Esophagus muscularis mucosa (tissue), 4 donors: ENCODE data around the gene TRIM33. TPM values are rescaled to one million over a fixed set of nuclear protein-coding genes. Genes with fewer than 3 reads are reported as not detected.

ENCODE experiments used
- DNase-seq: peaks from one replicate; pipeline ENCODE4 v3.0.0-alpha.2; 2017; ENCODE audit errors: extremely low spot score
- H3K27ac ChIP-seq, 4 donors: fragments of 200-600 bp; sonication (generic); replicated peaks in 1 of 4; 1 replicate in 3 of 4; 2 replicates in 1 of 4; pipeline ENCODE4 v1.5.1; 2016 to 2019; ENCODE audit warnings: mild to moderate bottlenecking in 1 of 4
- H3K27me3 ChIP-seq, 4 donors: fragments of 200-600 bp; sonication (generic); one replicate each; pipeline versions ENCODE4 v1.5.1 to v1.6.0; 2016 to 2019
- H3K36me3 ChIP-seq, 4 donors: fragments of 200-600 bp; sonication (generic); one replicate each; pipeline ENCODE4 v1.5.1; 2016 to 2019
- H3K4me1 ChIP-seq, 4 donors: fragments of 200-600 bp; sonication (generic); one replicate each; pipeline ENCODE4 v1.5.1; 2016 to 2019
- H3K4me3 ChIP-seq, 4 donors: fragments of 200-600 bp; sonication (generic); 1 replicate in 2 of 4; 2 replicates in 2 of 4; pipeline ENCODE4 v1.5.1; 2016 to 2019; ENCODE audit warnings: mild to moderate bottlenecking in 4 of 4, moderate library complexity in 1 of 4
- H3K9me3 ChIP-seq, 4 donors: fragments of 200-600 bp; sonication (generic); 1 replicate in 3 of 4; 2 replicates in 1 of 4; pipeline ENCODE4 v1.5.1; 2016 to 2019
- CTCF ChIP-seq, 3 experiments: fragments of 200-600 bp in 2 of 3; fragments of 450-650 bp in 1 of 3; sonication (generic) in 2 of 3; IDR thresholded peaks; one replicate each; pipeline ENCODE4 v1.5.1; 2017 to 2019; ENCODE audit warnings: antibody characterized with exemption in 3 of 3, mild to moderate bottlenecking in 2 of 3, moderate library complexity in 1 of 3
- EP300 ChIP-seq: sonication (generic); formaldehyde crosslinking; IDR thresholded peaks from one replicate; pipeline ENCODE4 v1.6.1; 2017; ENCODE audit warnings: antibody characterized with exemption
- POLR2A ChIP-seq: fragments of 450-650 bp; IDR thresholded peaks from one replicate; pipeline ENCODE4 v1.6.1; 2017; ENCODE audit warnings: antibody characterized with exemption, moderate library complexity, mild to moderate bottlenecking, low read depth
- POLR2AphosphoS5 ChIP-seq, 2 donors: sonication (generic); formaldehyde crosslinking; IDR thresholded peaks; one replicate each; pipeline ENCODE4 v1.6.1; 2017; ENCODE audit warnings: antibody characterized with exemption in 2 of 2
- WGBS: methylation state at CpG from one replicate; pipeline ENCODE4 v1.1.5; 2018; 5-methylcytosine and 5-hydroxymethylcytosine counted together
- intact Hi-C: fragments of 100-400 bp; cut with DNase I; formaldehyde crosslinking; loops from one replicate; pipeline ENCODE4 v1.15.1; 2023
- total RNA-seq, 4 donors: library from RNA; depleted of rRNA; stranded (reverse); fragments of >200 nt; gene quantifications; one replicate each; pipeline versions ENCODE4 v1.1.0 to v1.2.1, GENCODE V29; 2016

The TRIM33 gene
- total RNA-seq, 4 donors from 2014 or later = 28.0 to 36.6 (median 29.5) TPM

- peaks cover 23 to 35% (median 29%) of the 10 kb centered on the region in 4 donors for H3K4me1 ChIP-seq
- TF ChIP-seq CTCF (IDR thresholded peaks at IDR 0.05) (no peak), POLR2A (no peak), EP300 (no peak), POLR2AphosphoS5 (IDR thresholded peaks at IDR 0.05) (no peak)
- intact Hi-C loops = loop anchor here (5.0 to 10.0 kb wide), 3 partner anchors 55 to 235 kb away; partner anchors contain the start of genes BCAS2 and TRIM33
- peak; percentile 91 for DNase-seq
- no peaks in the 10 kb centered on the region for H3K36me3 ChIP-seq
- no peak overlapping the region for H3K27ac ChIP-seq
- H3K27me3 ChIP-seq = no peaks in the 10 kb centered on the region
- H3K4me3 ChIP-seq = no peak overlapping the region
- no peaks in the 10 kb centered on the region for H3K9me3 ChIP-seq
- 82% methylated on average over 14 of the region's 14 CpGs for WGBS
Measured at GRCh38 chr1:114349891-114350605, 161.0 kb downstream of the TRIM33 start.

GRCh38 chr1:114347431-114348209 is 163.4 kb downstream of the TRIM33 start:
- H3K27me3 ChIP-seq = no peaks in the 10 kb centered on the region
- no peaks in the 10 kb centered on the region for H3K36me3 ChIP-seq
- intact Hi-C loops = loop anchor here (2.0 to 10.0 kb wide), 3 partner anchors 81 to 237 kb away; partner anchors contain the start of genes BCAS2 and TRIM33
- peak; percentile 70 for DNase-seq
- H3K9me3 ChIP-seq = no peaks in the 10 kb centered on the region
- H3K4me3 ChIP-seq = no peak overlapping the region
- peaks cover 11 to 16% (median 14%) of the 10 kb centered on the region in 4 donors for H3K4me1 ChIP-seq
- no peak for TF ChIP-seq CTCF (IDR thresholded peaks at IDR 0.05)
- TF ChIP-seq POLR2A = no peak
- TF ChIP-seq POLR2AphosphoS5 (IDR thresholded peaks at IDR 0.05) = no peak
- no peak for TF ChIP-seq EP300
- 74% methylated on average over 4 of the region's 9 CpGs for WGBS
- no peak overlapping the region for H3K27ac ChIP-seq

- intact Hi-C loops = loop anchor here (2.0 to 10.0 kb wide), 3 partner anchors 82 to 238 kb away; partner anchors contain the start of genes BCAS2 and TRIM33
- Histone ChIP-seq H3K27ac (peak overlapping the region; percentile 79 to 88 (median 80)), H3K36me3 (no peaks in the 10 kb centered on the region), H3K9me3 (no peaks in the 10 kb centered on the region), H3K4me3 (peak overlapping the region; percentile 57 to 61 (median 59)), H3K27me3 (no peaks in the 10 kb centered on the region), H3K4me1 (peaks cover 11 to 13% (median 13%) of the 10 kb centered on the region in 4 donors)
- 14% methylated on average over 11 of the region's 33 CpGs for WGBS
- TF ChIP-seq CTCF (IDR thresholded peaks at IDR 0.05) = peak; percentile 100
- TF ChIP-seq POLR2AphosphoS5 (IDR thresholded peaks at IDR 0.05) = peak; percentile 60 to 90
- no peak for TF ChIP-seq EP300
- TF ChIP-seq POLR2A = no peak
- DNase-seq = peak; percentile 99
Measured at GRCh38 chr1:114346480-114347029, 164.4 kb downstream of the TRIM33 start.

GRCh38 chr1:114345930-114346479 is 165.0 kb downstream of the TRIM33 start:
- Histone ChIP-seq H3K9me3 (no peaks in the 10 kb centered on the region), H3K4me1 (peaks cover 11 to 13% (median 13%) of the 10 kb centered on the region in 4 donors), H3K27ac (peak overlapping the region; percentile 79 to 88 (median 80)), H3K36me3 (no peaks in the 10 kb centered on the region), H3K27me3 (no peaks in the 10 kb centered on the region), H3K4me3 (peak overlapping the region; percentile 57 to 61 (median 59))
- WGBS = 19% methylated on average over 21 of the region's 24 CpGs
- peak; percentile 87 for DNase-seq
- intact Hi-C loops = loop anchor here (2.0 to 10.0 kb wide), 3 partner anchors 83 to 239 kb away; partner anchors contain the start of genes BCAS2 and TRIM33
- no peak for TF ChIP-seq CTCF (IDR thresholded peaks at IDR 0.05)
- no peak for TF ChIP-seq POLR2A
- TF ChIP-seq POLR2AphosphoS5 (IDR thresholded peaks at IDR 0.05) = no peak
- TF ChIP-seq EP300 = no peak
